ENCODE results near the gene RIC1. TPM values are rescaled to one million over a fixed set of nuclear protein-coding genes. Genes with fewer than 3 reads are reported as not detected.

Gene RIC1
- total and polyA plus RNA-seq, 2 experiments from 2014 or later = 9.7 to 33.7 TPM

DNA sequence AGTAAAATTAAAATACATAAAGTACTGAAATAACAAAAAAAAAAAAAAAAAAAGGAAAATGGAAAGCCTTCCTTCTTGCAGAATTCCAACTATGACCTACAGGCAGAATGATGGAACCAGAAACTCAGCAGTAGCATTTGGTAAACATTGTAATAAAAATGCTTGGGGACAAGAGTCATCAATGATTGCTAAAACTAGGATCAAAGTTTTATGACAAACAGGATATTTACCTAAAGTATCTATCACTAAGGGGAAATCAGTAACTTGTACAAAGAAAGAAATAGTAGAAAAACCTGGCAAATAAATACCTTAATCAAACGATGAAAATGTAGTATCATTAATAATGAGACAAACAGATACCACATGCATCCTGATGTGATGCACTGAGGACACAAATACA lies 186.6 kb downstream of the RIC1 start:
- no peak for DNase-seq (ENCODE audit: low read depth in 1 of 2, low spot score in 1 of 2)
- Histone ChIP-seq H3K27me3 (no peaks in the 10 kb centered on the region), H3K9me3 (ENCODE audit: low read depth) (no peaks in the 10 kb centered on the region), H3K36me3 (peaks cover 2% of the 10 kb centered on the region), H3K4me3 (no peak overlapping the region), H3K27ac (no peak overlapping the region), H3K4me1 (ENCODE audit: low read depth) (no peaks in the 10 kb centered on the region)
- TF ChIP-seq, protein P1, sequence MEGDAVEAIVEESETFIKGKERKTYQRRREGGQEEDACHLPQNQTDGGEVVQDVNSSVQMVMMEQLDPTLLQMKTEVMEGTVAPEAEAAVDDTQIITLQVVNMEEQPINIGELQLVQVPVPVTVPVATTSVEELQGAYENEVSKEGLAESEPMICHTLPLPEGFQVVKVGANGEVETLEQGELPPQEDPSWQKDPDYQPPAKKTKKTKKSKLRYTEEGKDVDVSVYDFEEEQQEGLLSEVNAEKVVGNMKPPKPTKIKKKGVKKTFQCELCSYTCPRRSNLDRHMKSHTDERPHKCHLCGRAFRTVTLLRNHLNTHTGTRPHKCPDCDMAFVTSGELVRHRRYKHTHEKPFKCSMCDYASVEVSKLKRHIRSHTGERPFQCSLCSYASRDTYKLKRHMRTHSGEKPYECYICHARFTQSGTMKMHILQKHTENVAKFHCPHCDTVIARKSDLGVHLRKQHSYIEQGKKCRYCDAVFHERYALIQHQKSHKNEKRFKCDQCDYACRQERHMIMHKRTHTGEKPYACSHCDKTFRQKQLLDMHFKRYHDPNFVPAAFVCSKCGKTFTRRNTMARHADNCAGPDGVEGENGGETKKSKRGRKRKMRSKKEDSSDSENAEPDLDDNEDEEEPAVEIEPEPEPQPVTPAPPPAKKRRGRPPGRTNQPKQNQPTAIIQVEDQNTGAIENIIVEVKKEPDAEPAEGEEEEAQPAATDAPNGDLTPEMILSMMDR (IDR thresholded peaks at IDR 0.05; ENCODE audit: low read depth, low read length) = no peak

GRCh38 chr9:5817862-5818261 lies 189.0 kb downstream of the RIC1 start:
- no peaks in the 10 kb centered on the region for H3K27me3 ChIP-seq
- no peak overlapping the region for H3K27ac ChIP-seq
- peaks cover 11% of the 10 kb centered on the region for H3K36me3 ChIP-seq
- no peaks in the 10 kb centered on the region for H3K4me1 ChIP-seq (ENCODE audit: low read depth)
- DNase-seq (ENCODE audit: low read depth in 1 of 2, low spot score in 1 of 2) = peak in 1 of 2 donors; percentile 41
- TF ChIP-seq, protein P1 (IDR thresholded peaks at IDR 0.05; ENCODE audit: low read depth, low read length) = no peak
- H3K9me3 ChIP-seq (ENCODE audit: low read depth) = no peaks in the 10 kb centered on the region
- no peak overlapping the region for H3K4me3 ChIP-seq

- Histone ChIP-seq H3K36me3 (peaks cover 16% of the 10 kb centered on the region), H3K27me3 (no peaks in the 10 kb centered on the region), H3K4me1 (ENCODE audit: low read depth) (no peaks in the 10 kb centered on the region), H3K4me3 (no peak overlapping the region), H3K9me3 (ENCODE audit: low read depth) (no peaks in the 10 kb centered on the region), H3K27ac (no peak overlapping the region)
- TF ChIP-seq, protein P1 (IDR thresholded peaks at IDR 0.05; ENCODE audit: low read depth, low read length) = no peak
- no peak for DNase-seq (ENCODE audit: low read depth in 1 of 2, low spot score in 1 of 2)
Measured at GRCh38 chr9:5818424-5819142, 189.7 kb downstream of the RIC1 start.

GRCh38 chr9:5819174-5819573 lies 190.3 kb downstream of the RIC1 start:
- TF ChIP-seq, protein P1 (IDR thresholded peaks at IDR 0.05; ENCODE audit: low read depth, low read length) = no peak
- Histone ChIP-seq H3K27ac (no peak overlapping the region), H3K27me3 (no peaks in the 10 kb centered on the region), H3K4me1 (ENCODE audit: low read depth) (no peaks in the 10 kb centered on the region), H3K9me3 (ENCODE audit: low read depth) (no peaks in the 10 kb centered on the region), H3K36me3 (peaks cover 22% of the 10 kb centered on the region), H3K4me3 (no peak overlapping the region)
- DNase-seq (ENCODE audit: low read depth in 1 of 2, low spot score in 1 of 2) = no peak

- H3K4me1 ChIP-seq (ENCODE audit: low read depth) = no peaks in the 10 kb centered on the region
- peaks cover 22% of the 10 kb centered on the region for H3K36me3 ChIP-seq
- no peaks in the 10 kb centered on the region for H3K9me3 ChIP-seq (ENCODE audit: low read depth)
- no peak for DNase-seq (ENCODE audit: low read depth in 1 of 2, low spot score in 1 of 2)
- no peak overlapping the region for H3K27ac ChIP-seq
- no peaks in the 10 kb centered on the region for H3K27me3 ChIP-seq
- TF ChIP-seq, protein P1 (IDR thresholded peaks at IDR 0.05; ENCODE audit: low read depth, low read length) = no peak
- no peak overlapping the region for H3K4me3 ChIP-seq
Measured at GRCh38 chr9:5820425-5820824, 191.5 kb downstream of the RIC1 start.

All from cardiac muscle cell (in vitro differentiated cells and primary cell).